Caco-2 (cell line): ENCODE data around the gene STXBP2. TPM values are rescaled to one million over a fixed set of nuclear protein-coding genes. Genes with fewer than 3 reads are reported as not detected.

ENCODE experiments used
- BruUV-seq: library from RNA; stranded (reverse); fragments of 400-500 nt; replicated peaks from 2 replicates; lab custom pipeline; 2021; lab: Mats Ljungman, UMichigan
- CTCF ChIA-PET: fragments of 300-600 bp; sonication (Branson Sonifier 250); formaldehyde crosslinking; loops from one replicate; lab custom pipeline; 2022; ENCODE audit warnings: antibody characterized with exemption; lab: Charles Lee
- POLR2A ChIA-PET: fragments of 300-600 bp; sonication (Branson Sonifier 250); formaldehyde crosslinking; loops from one replicate; lab custom pipeline; 2022; ENCODE audit warnings: antibody characterized with exemption; lab: Charles Lee
- DNase-seq, 2 experiments: peaks; one replicate each; pipeline versions ENCODE4 v3.0.0 to v3.0.0-alpha.2; 2020 to 2022
- H3K27me3 ChIP-seq: replicated peaks from 2 replicates; pipeline ENCODE4 v1.6.0; 2011; ENCODE audit warnings: low read length; ENCODE audit not compliant: control insufficient read depth, insufficient read depth
- H3K36me3 ChIP-seq: 2 replicates; pipeline ENCODE4 v1.5.1; 2011; ENCODE audit warnings: low read length; ENCODE audit not compliant: control insufficient read depth, insufficient read depth
- H3K4me1 ChIP-seq: fragments of 250-450 bp; sonication (Bioruptor Pico); 2 replicates; pipeline ENCODE4 v1.5.1; 2020; ENCODE audit warnings: mild to moderate bottlenecking
- H3K4me3 ChIP-seq: 2 replicates; pipeline ENCODE4 v1.5.1; 2011; ENCODE audit warnings: low read depth, mild to moderate bottlenecking, control low read depth, low read length
- H3K9me3 ChIP-seq: fragments of 250-450 bp; sonication (Bioruptor Pico); 2 replicates; pipeline ENCODE4 v1.5.1; 2020; ENCODE audit warnings: mild to moderate bottlenecking, moderate library complexity
- H3K27ac Mint-ChIP-seq: one replicate; pipeline ENCODE4 v1.8.0; 2022; ENCODE audit warnings: mixed read lengths; ENCODE audit not compliant: unreplicated experiment
- H3K27me3 Mint-ChIP-seq: one replicate; pipeline ENCODE4 v1.8.0; 2022; ENCODE audit warnings: mixed read lengths; ENCODE audit not compliant: insufficient read depth, unreplicated experiment
- H3K36me3 Mint-ChIP-seq: one replicate; pipeline ENCODE4 v1.8.0; 2022; ENCODE audit warnings: mild to moderate bottlenecking, mixed read lengths; ENCODE audit not compliant: insufficient read depth, unreplicated experiment
- H3K4me1 Mint-ChIP-seq: one replicate; pipeline ENCODE4 v1.8.0; 2022; ENCODE audit warnings: low read depth, mixed read lengths; ENCODE audit not compliant: unreplicated experiment
- H3K4me3 Mint-ChIP-seq: one replicate; pipeline ENCODE4 v1.8.0; 2022; ENCODE audit warnings: mild to moderate bottlenecking, moderate library complexity, mixed read lengths; ENCODE audit not compliant: unreplicated experiment
- H3K9me3 Mint-ChIP-seq: one replicate; pipeline ENCODE4 v1.8.0; 2022; ENCODE audit warnings: mixed read lengths; ENCODE audit not compliant: unreplicated experiment
- intact Hi-C: fragments of 100-400 bp; cut with micrococcal nuclease; formaldehyde crosslinking; loops from one replicate; pipeline ENCODE4 v1.10.0; 2022; ENCODE audit not compliant: unreplicated experiment
- total RNA-seq: library from RNA; stranded (reverse); gene quantifications from 2 replicates; pipeline ENCODE4 v1.2.3, GENCODE V29; 2022
- TF ChIP-seq, protein P1 (sequence below), 2 experiments: fragments of 200-600 bp in 1 of 2; IDR thresholded peaks; 1 replicate in 1 of 2; 2 replicates in 1 of 2; pipeline versions ENCODE4 v1.5.1 to v1.8.0; 2011 to 2022; ENCODE audit warnings: antibody characterized with exemption in 1 of 2, control low read depth in 1 of 2, inconsistent platforms in 1 of 2, low read depth in 1 of 2, low read length in 1 of 2, mild to moderate bottlenecking in 1 of 2, moderate library complexity in 1 of 2; ENCODE audit not compliant: insufficient read depth in 1 of 2, severe bottlenecking in 1 of 2, unreplicated experiment in 1 of 2

The STXBP2 gene
- total RNA-seq, 1 experiment from 2014 or later, result 113 TPM

GRCh38 chr19:7689165-7689564 is 52.3 kb downstream of the STXBP2 start:
- no peaks in the 10 kb centered on the region for H3K9me3 Mint-ChIP-seq
- peaks cover 11% of the 10 kb centered on the region for H3K36me3 Mint-ChIP-seq
- H3K36me3 ChIP-seq, result no peaks in the 10 kb centered on the region
- no peak overlapping the region for H3K4me3 Mint-ChIP-seq
- no peak overlapping the region for H3K4me3 ChIP-seq
- DNase-seq, result no peak
- H3K9me3 ChIP-seq, result no peaks in the 10 kb centered on the region
- BruUV-seq, result no TSS peak
- ChIA-PET POLR2A (no interaction called here), CTCF (no interaction called here)
- H3K27me3 ChIP-seq, result no peaks in the 10 kb centered on the region
- H3K4me1 Mint-ChIP-seq, result peaks cover 9% of the 10 kb centered on the region
- no peak overlapping the region for H3K27ac Mint-ChIP-seq
- no peaks in the 10 kb centered on the region for H3K27me3 Mint-ChIP-seq
- intact Hi-C loops, result no loop called here
- TF ChIP-seq, protein P1, sequence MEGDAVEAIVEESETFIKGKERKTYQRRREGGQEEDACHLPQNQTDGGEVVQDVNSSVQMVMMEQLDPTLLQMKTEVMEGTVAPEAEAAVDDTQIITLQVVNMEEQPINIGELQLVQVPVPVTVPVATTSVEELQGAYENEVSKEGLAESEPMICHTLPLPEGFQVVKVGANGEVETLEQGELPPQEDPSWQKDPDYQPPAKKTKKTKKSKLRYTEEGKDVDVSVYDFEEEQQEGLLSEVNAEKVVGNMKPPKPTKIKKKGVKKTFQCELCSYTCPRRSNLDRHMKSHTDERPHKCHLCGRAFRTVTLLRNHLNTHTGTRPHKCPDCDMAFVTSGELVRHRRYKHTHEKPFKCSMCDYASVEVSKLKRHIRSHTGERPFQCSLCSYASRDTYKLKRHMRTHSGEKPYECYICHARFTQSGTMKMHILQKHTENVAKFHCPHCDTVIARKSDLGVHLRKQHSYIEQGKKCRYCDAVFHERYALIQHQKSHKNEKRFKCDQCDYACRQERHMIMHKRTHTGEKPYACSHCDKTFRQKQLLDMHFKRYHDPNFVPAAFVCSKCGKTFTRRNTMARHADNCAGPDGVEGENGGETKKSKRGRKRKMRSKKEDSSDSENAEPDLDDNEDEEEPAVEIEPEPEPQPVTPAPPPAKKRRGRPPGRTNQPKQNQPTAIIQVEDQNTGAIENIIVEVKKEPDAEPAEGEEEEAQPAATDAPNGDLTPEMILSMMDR (IDR thresholded peaks at IDR 0.05; ENCODE audit: insufficient read depth in 1 of 2, low read depth in 1 of 2, low read length in 1 of 2, severe bottlenecking in 1 of 2, unreplicated experiment in 1 of 2), result no peak
- H3K4me1 ChIP-seq, result peaks cover 3% of the 10 kb centered on the region; the same call in 1 of the 2 replicates

- peaks cover under 1% of the 10 kb centered on the region for H3K4me1 Mint-ChIP-seq
- H3K9me3 ChIP-seq, result no peaks in the 10 kb centered on the region
- no peaks in the 10 kb centered on the region for H3K36me3 ChIP-seq
- H3K36me3 Mint-ChIP-seq, result peaks cover 4% of the 10 kb centered on the region
- H3K4me3 Mint-ChIP-seq, result no peak overlapping the region
- H3K4me3 ChIP-seq, result no peak overlapping the region
- ChIA-PET CTCF (no interaction called here), POLR2A (no interaction called here)
- no peaks in the 10 kb centered on the region for H3K27me3 ChIP-seq
- TF ChIP-seq, protein P1 (IDR thresholded peaks at IDR 0.05; ENCODE audit: insufficient read depth in 1 of 2, low read depth in 1 of 2, low read length in 1 of 2, severe bottlenecking in 1 of 2, unreplicated experiment in 1 of 2), result no peak
- no peaks in the 10 kb centered on the region for H3K9me3 Mint-ChIP-seq
- H3K27ac Mint-ChIP-seq, result no peak overlapping the region
- BruUV-seq, result no TSS peak
- intact Hi-C loops, result no loop called here
- no peak for DNase-seq
- no peaks in the 10 kb centered on the region for H3K27me3 Mint-ChIP-seq
- no peaks in the 10 kb centered on the region for H3K4me1 ChIP-seq
Measured at GRCh38 chr19:7690779-7691258, 53.9 kb downstream of the STXBP2 start.

- Histone ChIP-seq H3K4me3 (no peak overlapping the region), H3K4me1 (no peaks in the 10 kb centered on the region), H3K9me3 (no peaks in the 10 kb centered on the region), H3K27me3 (no peaks in the 10 kb centered on the region), H3K36me3 (no peaks in the 10 kb centered on the region)
- no peak overlapping the region for H3K4me3 Mint-ChIP-seq
- no TSS peak for BruUV-seq
- H3K9me3 Mint-ChIP-seq, result no peaks in the 10 kb centered on the region
- ChIA-PET POLR2A (no interaction called here), CTCF (no interaction called here)
- intact Hi-C loops, result no loop called here
- no peaks in the 10 kb centered on the region for H3K36me3 Mint-ChIP-seq
- no peaks in the 10 kb centered on the region for H3K27me3 Mint-ChIP-seq
- no peaks in the 10 kb centered on the region for H3K4me1 Mint-ChIP-seq
- TF ChIP-seq, protein P1 (IDR thresholded peaks at IDR 0.05; ENCODE audit: insufficient read depth in 1 of 2, low read depth in 1 of 2, low read length in 1 of 2, severe bottlenecking in 1 of 2, unreplicated experiment in 1 of 2), result no peak
- H3K27ac Mint-ChIP-seq, result no peak overlapping the region
- DNase-seq, result no peak
Measured at GRCh38 chr19:7691497-7691896, 54.6 kb downstream of the STXBP2 start.
